ENCODE data around the gene ERC2.

- TF ChIP-seq CTCF (IDR thresholded peaks at IDR 0.05) (no peak), POLR2AphosphoS5 (IDR thresholded peaks at IDR 0.05) (no peak), POLR2A (IDR thresholded peaks at IDR 0.05) (no peak)
These were observed 594.6 kb downstream of the ERC2 start for GRCh38 chr3:55873523-55874254.

All from breast epithelium (tissue), 3 donors.